Esophagus muscularis mucosa (tissue), 4 donors: ENCODE measurements around the gene FCRL4. TPM values are rescaled to one million over a fixed set of nuclear protein-coding genes. Genes with fewer than 3 reads are reported as not detected.

Source experiments
- DNase-seq: peaks from one replicate; pipeline ENCODE4 v3.0.0-alpha.2; 2017; ENCODE audit errors: extremely low spot score
- H3K27ac ChIP-seq, 4 donors: fragments of 200-600 bp; sonication (generic); replicated peaks in 1 of 4; 1 replicate in 3 of 4; 2 replicates in 1 of 4; pipeline ENCODE4 v1.5.1; 2016 to 2019; ENCODE audit warnings: mild to moderate bottlenecking in 1 of 4
- H3K27me3 ChIP-seq, 4 donors: fragments of 200-600 bp; sonication (generic); one replicate each; pipeline versions ENCODE4 v1.5.1 to v1.6.0; 2016 to 2019
- H3K36me3 ChIP-seq, 4 donors: fragments of 200-600 bp; sonication (generic); one replicate each; pipeline ENCODE4 v1.5.1; 2016 to 2019
- H3K4me1 ChIP-seq, 4 donors: fragments of 200-600 bp; sonication (generic); one replicate each; pipeline ENCODE4 v1.5.1; 2016 to 2019
- H3K4me3 ChIP-seq, 4 donors: fragments of 200-600 bp; sonication (generic); 1 replicate in 2 of 4; 2 replicates in 2 of 4; pipeline ENCODE4 v1.5.1; 2016 to 2019; ENCODE audit warnings: mild to moderate bottlenecking in 4 of 4, moderate library complexity in 1 of 4
- H3K9me3 ChIP-seq, 4 donors: fragments of 200-600 bp; sonication (generic); 1 replicate in 3 of 4; 2 replicates in 1 of 4; pipeline ENCODE4 v1.5.1; 2016 to 2019
- EP300 ChIP-seq: sonication (generic); formaldehyde crosslinking; IDR thresholded peaks from one replicate; pipeline ENCODE4 v1.6.1; 2017; ENCODE audit warnings: antibody characterized with exemption
- POLR2A ChIP-seq: fragments of 450-650 bp; IDR thresholded peaks from one replicate; pipeline ENCODE4 v1.6.1; 2017; ENCODE audit warnings: antibody characterized with exemption, moderate library complexity, mild to moderate bottlenecking, low read depth
- POLR2AphosphoS5 ChIP-seq, 2 donors: sonication (generic); formaldehyde crosslinking; IDR thresholded peaks; one replicate each; pipeline ENCODE4 v1.6.1; 2017; ENCODE audit warnings: antibody characterized with exemption in 2 of 2
- WGBS: methylation state at CpG from one replicate; pipeline ENCODE4 v1.1.5; 2018; 5-methylcytosine and 5-hydroxymethylcytosine counted together
- intact Hi-C: fragments of 100-400 bp; cut with DNase I; formaldehyde crosslinking; loops from one replicate; pipeline ENCODE4 v1.15.1; 2023
- total RNA-seq, 4 donors: library from RNA; depleted of rRNA; stranded (reverse); fragments of >200 nt; gene quantifications; one replicate each; pipeline versions ENCODE4 v1.1.0 to v1.2.1, GENCODE V29; 2016
- TF ChIP-seq, protein P1 (sequence below), 3 experiments: fragments of 200-600 bp in 2 of 3; fragments of 450-650 bp in 1 of 3; sonication (generic) in 2 of 3; IDR thresholded peaks; one replicate each; pipeline ENCODE4 v1.5.1; 2017 to 2019; ENCODE audit warnings: antibody characterized with exemption in 3 of 3, mild to moderate bottlenecking in 2 of 3, moderate library complexity in 1 of 3

The FCRL4 gene
- total RNA-seq, 4 donors from 2014 or later: not detected

DNA sequence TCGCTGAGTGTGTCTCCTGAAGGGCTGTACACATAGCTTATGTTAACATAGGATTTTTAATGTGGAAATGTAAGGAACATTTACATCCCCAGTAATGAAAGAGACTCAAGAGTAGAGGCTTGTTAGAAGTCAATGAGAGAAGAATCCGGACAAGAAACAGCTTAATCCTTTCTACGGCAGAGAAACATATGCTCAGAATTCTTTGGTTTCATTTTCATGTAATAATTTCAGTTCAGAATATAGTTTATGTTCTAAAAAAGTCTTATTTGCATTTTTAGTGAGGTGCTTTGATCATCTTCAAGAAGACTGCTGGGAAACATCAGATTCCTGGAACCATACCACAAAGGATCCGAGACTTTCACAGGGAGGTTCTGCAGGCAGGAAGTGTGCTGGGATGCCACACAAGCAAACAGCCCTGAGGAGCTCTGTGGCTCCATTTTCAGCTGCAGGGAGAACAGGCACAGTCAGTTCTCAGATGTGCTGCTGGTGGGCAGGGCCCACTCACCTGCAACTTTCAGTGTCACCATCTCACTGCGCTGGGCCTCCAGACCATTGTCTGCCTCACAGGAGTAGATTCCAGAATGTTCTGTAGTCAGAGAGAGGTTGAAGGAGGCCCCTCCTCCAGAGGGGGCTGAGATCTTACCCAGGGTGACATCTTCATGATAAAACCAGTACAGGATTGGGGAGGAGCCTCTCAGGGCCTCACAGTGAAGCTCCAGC lies 74.0 kb downstream of the FCRL4 start:
- Histone ChIP-seq H3K4me3 (no peak overlapping the region), H3K27me3 (peaks cover 0 to 17% (median 0%) of the 10 kb centered on the region in 4 donors), H3K27ac (no peak overlapping the region), H3K36me3 (no peaks in the 10 kb centered on the region), H3K4me1 (no peaks in the 10 kb centered on the region), H3K9me3 (no peaks in the 10 kb centered on the region)
- WGBS: 70% methylated on average over 5 of the region's 5 CpGs
- intact Hi-C loops: no loop called here
- TF ChIP-seq POLR2A: no peak
- no peak for TF ChIP-seq POLR2AphosphoS5 (IDR thresholded peaks at IDR 0.05)
- TF ChIP-seq EP300: no peak
- TF ChIP-seq, protein P1, sequence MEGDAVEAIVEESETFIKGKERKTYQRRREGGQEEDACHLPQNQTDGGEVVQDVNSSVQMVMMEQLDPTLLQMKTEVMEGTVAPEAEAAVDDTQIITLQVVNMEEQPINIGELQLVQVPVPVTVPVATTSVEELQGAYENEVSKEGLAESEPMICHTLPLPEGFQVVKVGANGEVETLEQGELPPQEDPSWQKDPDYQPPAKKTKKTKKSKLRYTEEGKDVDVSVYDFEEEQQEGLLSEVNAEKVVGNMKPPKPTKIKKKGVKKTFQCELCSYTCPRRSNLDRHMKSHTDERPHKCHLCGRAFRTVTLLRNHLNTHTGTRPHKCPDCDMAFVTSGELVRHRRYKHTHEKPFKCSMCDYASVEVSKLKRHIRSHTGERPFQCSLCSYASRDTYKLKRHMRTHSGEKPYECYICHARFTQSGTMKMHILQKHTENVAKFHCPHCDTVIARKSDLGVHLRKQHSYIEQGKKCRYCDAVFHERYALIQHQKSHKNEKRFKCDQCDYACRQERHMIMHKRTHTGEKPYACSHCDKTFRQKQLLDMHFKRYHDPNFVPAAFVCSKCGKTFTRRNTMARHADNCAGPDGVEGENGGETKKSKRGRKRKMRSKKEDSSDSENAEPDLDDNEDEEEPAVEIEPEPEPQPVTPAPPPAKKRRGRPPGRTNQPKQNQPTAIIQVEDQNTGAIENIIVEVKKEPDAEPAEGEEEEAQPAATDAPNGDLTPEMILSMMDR (IDR thresholded peaks at IDR 0.05): no peak
- no peak for DNase-seq

Other genes with a start within 250 kb of the FCRL4 start
- gene FCRL5, start 45.6 kb downstream of the FCRL4 start, total RNA-seq: under 1 TPM in 1 of 4 donors, not detected in 3; 0.50 TPM
- gene FCRL3, start 102.7 kb upstream of the FCRL4 start, total RNA-seq: under 1 TPM in 1 of 4 donors, not detected in 3; 0.33 TPM
- under 1 TPM in 1 of 4 donors, not detected in 3; 0.50 TPM for gene FCRL2, start 179.0 kb upstream of the FCRL4 start, total RNA-seq
- under 1 TPM in 1 of 4 donors, not detected in 3; 0.66 TPM for gene FCRL1, start 222.0 kb upstream of the FCRL4 start, total RNA-seq
- gene CD5L, start 243.7 kb upstream of the FCRL4 start, total RNA-seq: 1 to 10 TPM in 1 of 4 donors, not detected in 3; 1.2 TPM